OCI-LY7 (cell line): ENCODE measurements around the gene MTG2.

ENCODE experiments used
- EZH2phosphoT487 ChIP-seq: fragments of 200-600 bp; sonication (generic); IDR thresholded peaks from 2 replicates; pipeline ENCODE4 v1.6.1; 2018; ENCODE audit warnings: low read depth, borderline replicate concordance, mild to moderate bottlenecking, mixed run types, antibody characterized with exemption, low read length, moderate library complexity, mixed read lengths
- TF ChIP-seq, protein P1 (sequence below): fragments of 200-600 bp; sonication (generic); conservative IDR thresholded peaks from 2 replicates; pipeline ENCODE4 v1.5.1; 2014; ENCODE audit warnings: mild to moderate bottlenecking, antibody characterized with exemption, low read length, moderate library complexity, mixed read lengths

DNA sequence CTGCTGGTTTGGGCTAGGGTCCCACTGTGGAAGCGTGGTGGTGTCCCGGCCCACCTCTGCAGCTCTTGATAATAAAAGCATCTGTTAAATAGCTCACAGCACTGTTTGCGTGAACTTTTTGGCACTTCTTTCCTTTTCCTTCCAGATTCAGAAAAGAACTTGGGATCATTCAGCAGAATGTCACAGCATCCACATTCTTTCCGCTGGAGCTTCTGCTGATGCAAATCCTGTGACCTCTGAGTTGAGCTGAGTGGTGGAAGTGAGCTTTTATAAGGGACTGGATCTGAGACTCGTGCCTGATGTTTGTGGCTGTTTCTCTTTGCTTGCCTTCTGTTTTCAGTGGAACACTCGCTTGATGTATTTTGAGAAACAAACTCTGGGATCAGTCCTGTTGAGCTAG is 59.3 kb downstream of the MTG2 start:
- TF ChIP-seq, protein P1, sequence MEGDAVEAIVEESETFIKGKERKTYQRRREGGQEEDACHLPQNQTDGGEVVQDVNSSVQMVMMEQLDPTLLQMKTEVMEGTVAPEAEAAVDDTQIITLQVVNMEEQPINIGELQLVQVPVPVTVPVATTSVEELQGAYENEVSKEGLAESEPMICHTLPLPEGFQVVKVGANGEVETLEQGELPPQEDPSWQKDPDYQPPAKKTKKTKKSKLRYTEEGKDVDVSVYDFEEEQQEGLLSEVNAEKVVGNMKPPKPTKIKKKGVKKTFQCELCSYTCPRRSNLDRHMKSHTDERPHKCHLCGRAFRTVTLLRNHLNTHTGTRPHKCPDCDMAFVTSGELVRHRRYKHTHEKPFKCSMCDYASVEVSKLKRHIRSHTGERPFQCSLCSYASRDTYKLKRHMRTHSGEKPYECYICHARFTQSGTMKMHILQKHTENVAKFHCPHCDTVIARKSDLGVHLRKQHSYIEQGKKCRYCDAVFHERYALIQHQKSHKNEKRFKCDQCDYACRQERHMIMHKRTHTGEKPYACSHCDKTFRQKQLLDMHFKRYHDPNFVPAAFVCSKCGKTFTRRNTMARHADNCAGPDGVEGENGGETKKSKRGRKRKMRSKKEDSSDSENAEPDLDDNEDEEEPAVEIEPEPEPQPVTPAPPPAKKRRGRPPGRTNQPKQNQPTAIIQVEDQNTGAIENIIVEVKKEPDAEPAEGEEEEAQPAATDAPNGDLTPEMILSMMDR: no peak
- TF ChIP-seq EZH2phosphoT487: no peak
